ENCODE measurements around the gene PLXNB2. TPM values are rescaled to one million over a fixed set of nuclear protein-coding genes. Genes with fewer than 3 reads are reported as not detected.

PLXNB2 gene
- total RNA-seq, 1 donor from 2014 or later: 9.8 TPM

- H3K27me3 Mint-ChIP-seq (ENCODE audit: low read depth): no peaks in the 10 kb centered on the region
- no peaks in the 10 kb centered on the region for H3K4me1 Mint-ChIP-seq (ENCODE audit: low read depth)
- H3K27ac Mint-ChIP-seq: no peak overlapping the region
- H3K4me3 Mint-ChIP-seq (ENCODE audit: low read depth): no peak overlapping the region
- no peak for DNase-seq (ENCODE audit: low spot score)
- intact Hi-C loops (cut with micrococcal nuclease): no loop called here
- no peaks in the 10 kb centered on the region for H3K9me3 Mint-ChIP-seq
- no peaks in the 10 kb centered on the region for H3K36me3 Mint-ChIP-seq (ENCODE audit: low read depth)
Observed at GRCh38 chr22:50282361-50283155, 24.9 kb downstream of the PLXNB2 start.

DNA sequence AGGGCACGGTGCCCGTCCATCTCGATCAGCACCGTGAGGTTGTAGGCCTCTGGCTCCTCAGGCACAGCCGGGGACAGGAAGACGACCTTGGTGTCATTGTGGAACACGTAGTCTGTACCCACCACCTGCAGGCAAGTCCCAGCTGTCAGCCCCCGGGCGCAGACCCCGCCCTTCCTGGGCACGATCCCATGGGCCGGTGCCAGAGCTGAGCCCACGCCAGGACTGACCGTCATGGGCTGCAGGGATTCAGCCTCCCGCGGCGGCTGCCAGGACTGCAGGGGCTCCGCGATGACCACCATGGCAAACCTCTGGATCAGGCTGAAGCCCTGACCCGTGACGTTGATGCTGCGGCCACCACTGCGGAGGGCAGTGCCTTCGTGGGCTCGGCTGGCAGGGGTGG lies 25.5 kb downstream of the PLXNB2 start:
- Mint-ChIP-seq H3K27me3 (ENCODE audit: low read depth) (no peaks in the 10 kb centered on the region), H3K4me3 (ENCODE audit: low read depth) (no peak overlapping the region), H3K4me1 (ENCODE audit: low read depth) (no peaks in the 10 kb centered on the region), H3K27ac (no peak overlapping the region), H3K9me3 (no peaks in the 10 kb centered on the region), H3K36me3 (ENCODE audit: low read depth) (no peaks in the 10 kb centered on the region)
- DNase-seq (ENCODE audit: low spot score): no peak
- intact Hi-C loops (cut with micrococcal nuclease): no loop called here

- no peak for DNase-seq (ENCODE audit: low spot score)
- Mint-ChIP-seq H3K9me3 (no peaks in the 10 kb centered on the region), H3K4me1 (ENCODE audit: low read depth) (no peaks in the 10 kb centered on the region), H3K36me3 (ENCODE audit: low read depth) (no peaks in the 10 kb centered on the region), H3K27me3 (ENCODE audit: low read depth) (no peaks in the 10 kb centered on the region), H3K4me3 (ENCODE audit: low read depth) (no peak overlapping the region), H3K27ac (no peak overlapping the region)
- intact Hi-C loops (cut with micrococcal nuclease): no loop called here
Observed at GRCh38 chr22:50281384-50281760, 26.1 kb downstream of the PLXNB2 start.

DNA sequence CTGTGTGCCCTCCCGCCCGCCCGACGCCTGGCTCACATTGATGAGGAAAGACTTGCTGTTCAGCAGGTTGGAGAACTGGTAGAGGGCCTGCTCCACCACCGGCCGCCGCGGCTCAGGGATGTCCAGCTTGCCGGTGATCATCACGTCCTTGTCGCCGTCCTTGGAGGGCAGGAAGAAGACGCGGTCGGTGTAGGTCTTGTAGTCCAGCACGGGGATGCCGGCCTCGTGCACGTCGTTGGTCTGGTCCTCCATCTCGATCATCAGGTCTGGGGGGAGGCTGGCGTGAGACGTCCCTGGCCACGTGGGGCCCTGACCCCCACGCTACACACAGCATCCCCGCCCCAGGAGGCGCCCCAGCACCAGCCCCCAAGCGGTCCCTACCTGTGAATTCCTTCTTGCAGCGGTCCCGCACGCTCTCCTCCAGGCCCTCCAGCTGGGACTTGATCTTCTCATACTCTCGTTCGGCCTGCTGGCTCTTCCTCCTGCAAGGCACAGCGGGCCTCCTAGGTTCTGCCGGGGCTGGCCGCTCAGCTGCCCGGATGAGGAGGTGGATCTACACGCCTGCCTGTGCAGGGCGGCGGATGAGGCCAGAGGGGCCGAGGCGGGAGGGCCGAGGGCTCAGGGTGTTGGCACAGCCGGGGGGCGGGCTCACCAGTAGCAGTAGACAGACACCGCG lies 26.6 kb downstream of the PLXNB2 start:
- intact Hi-C loops (cut with micrococcal nuclease): no loop called here
- Mint-ChIP-seq H3K36me3 (ENCODE audit: low read depth) (no peaks in the 10 kb centered on the region), H3K27me3 (ENCODE audit: low read depth) (no peaks in the 10 kb centered on the region), H3K9me3 (no peaks in the 10 kb centered on the region), H3K4me1 (ENCODE audit: low read depth) (no peaks in the 10 kb centered on the region), H3K4me3 (ENCODE audit: low read depth) (no peak overlapping the region), H3K27ac (no peak overlapping the region)
- no peak for DNase-seq (ENCODE audit: low spot score)

DNA sequence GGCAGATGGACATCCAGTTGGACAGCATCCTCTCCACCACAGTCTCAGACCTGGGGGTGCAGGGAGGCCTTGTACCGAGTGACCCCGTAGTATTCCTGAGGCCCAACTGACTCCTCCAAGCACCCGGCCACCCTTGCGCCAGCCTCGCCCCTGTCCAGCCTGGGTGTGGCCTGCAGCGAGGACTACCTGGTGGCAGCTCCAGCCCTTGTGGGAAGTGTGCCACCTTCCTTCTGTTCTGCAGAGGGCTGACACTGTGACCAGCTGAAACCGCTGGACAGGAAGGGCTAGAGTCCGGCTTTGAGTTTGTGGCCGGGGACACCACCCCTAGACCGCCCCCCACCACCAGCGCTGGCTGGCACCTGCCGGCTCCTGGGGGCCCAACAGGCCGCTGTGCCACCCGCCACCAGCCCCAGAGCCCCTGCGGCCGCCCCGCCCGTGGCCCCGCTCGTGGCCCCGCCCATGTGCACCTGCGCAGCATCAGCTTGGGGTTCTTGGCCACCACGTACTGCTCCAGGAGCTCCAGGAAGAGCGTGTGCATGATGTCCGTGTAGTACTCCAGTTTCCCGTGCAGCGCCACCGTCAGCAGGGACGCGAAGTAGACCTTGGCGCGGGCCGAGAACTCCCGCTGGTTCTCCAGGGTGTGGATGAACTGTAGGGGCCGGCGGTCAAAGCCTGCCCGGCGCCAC lies 27.3 kb downstream of the PLXNB2 start:
- Mint-ChIP-seq H3K27ac (no peak overlapping the region), H3K36me3 (ENCODE audit: low read depth) (no peaks in the 10 kb centered on the region), H3K9me3 (no peaks in the 10 kb centered on the region), H3K27me3 (ENCODE audit: low read depth) (no peaks in the 10 kb centered on the region), H3K4me1 (ENCODE audit: low read depth) (no peaks in the 10 kb centered on the region), H3K4me3 (ENCODE audit: low read depth) (no peak overlapping the region)
- intact Hi-C loops (cut with micrococcal nuclease): no loop called here
- no peak for DNase-seq (ENCODE audit: low spot score)

- Mint-ChIP-seq H3K4me3 (ENCODE audit: low read depth) (no peak overlapping the region), H3K27ac (no peak overlapping the region), H3K4me1 (ENCODE audit: low read depth) (no peaks in the 10 kb centered on the region), H3K9me3 (no peaks in the 10 kb centered on the region), H3K27me3 (ENCODE audit: low read depth) (peaks cover under 1% of the 10 kb centered on the region), H3K36me3 (ENCODE audit: low read depth) (no peaks in the 10 kb centered on the region)
- intact Hi-C loops (cut with micrococcal nuclease): no loop called here
- DNase-seq (ENCODE audit: low spot score): no peak
Observed at GRCh38 chr22:50278956-50279619, 28.4 kb downstream of the PLXNB2 start.

GRCh38 chr22:50278461-50278860 lies 29.0 kb downstream of the PLXNB2 start:
- DNase-seq (ENCODE audit: low spot score): no peak
- intact Hi-C loops (cut with micrococcal nuclease): no loop called here
- Mint-ChIP-seq H3K4me1 (ENCODE audit: low read depth) (no peaks in the 10 kb centered on the region), H3K4me3 (ENCODE audit: low read depth) (no peak overlapping the region), H3K27ac (no peak overlapping the region), H3K27me3 (ENCODE audit: low read depth) (peaks cover 4% of the 10 kb centered on the region), H3K36me3 (ENCODE audit: low read depth) (no peaks in the 10 kb centered on the region), H3K9me3 (no peaks in the 10 kb centered on the region)

DNA sequence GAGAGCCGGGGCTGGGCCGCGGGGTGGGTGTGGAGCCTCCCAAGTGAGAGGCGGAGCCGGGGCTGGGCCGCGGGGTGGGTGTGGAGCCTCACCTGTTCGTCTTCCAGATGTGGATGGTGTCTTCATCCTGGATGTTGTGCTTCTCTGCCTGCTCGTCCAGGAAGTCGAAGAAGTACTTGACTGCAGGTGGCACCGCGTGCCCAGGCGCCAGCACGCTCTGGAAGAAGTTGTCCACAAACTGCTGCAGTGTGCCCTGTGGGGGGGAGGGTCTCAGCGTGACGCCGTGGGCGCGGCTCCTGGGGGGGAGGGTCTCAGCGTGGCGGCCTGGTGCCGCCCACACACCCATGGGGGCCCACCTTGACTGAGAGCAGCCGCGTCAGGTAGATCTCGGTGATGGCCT lies 29.7 kb downstream of the PLXNB2 start:
- Mint-ChIP-seq H3K4me1 (ENCODE audit: low read depth) (no peaks in the 10 kb centered on the region), H3K27me3 (ENCODE audit: low read depth) (peaks cover 6% of the 10 kb centered on the region), H3K4me3 (ENCODE audit: low read depth) (no peak overlapping the region), H3K36me3 (ENCODE audit: low read depth) (no peaks in the 10 kb centered on the region), H3K27ac (no peak overlapping the region), H3K9me3 (no peaks in the 10 kb centered on the region)
- DNase-seq (ENCODE audit: low spot score): no peak
- intact Hi-C loops (cut with micrococcal nuclease): no loop called here

DNA sequence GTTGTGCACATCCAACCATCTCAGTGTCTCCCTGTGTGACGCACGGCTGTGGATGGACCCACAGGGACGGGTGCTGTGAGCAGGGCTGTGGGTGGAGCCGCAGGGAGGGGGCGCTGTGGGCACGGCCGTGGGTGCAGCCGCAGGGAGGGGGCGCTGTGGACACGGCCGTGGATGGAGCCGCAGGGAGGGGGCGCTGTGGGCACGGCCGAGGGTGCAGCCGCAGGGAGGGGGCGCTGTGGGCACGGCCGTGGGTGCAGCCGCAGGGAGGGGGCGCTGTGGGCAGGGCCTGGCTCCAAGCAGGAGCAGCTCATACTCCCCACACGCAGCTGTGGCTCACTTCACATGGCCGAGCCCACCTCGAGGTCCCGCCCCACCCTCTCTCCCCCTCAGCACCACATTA lies 31.3 kb downstream of the PLXNB2 start:
- Mint-ChIP-seq H3K27ac (no peak overlapping the region), H3K36me3 (ENCODE audit: low read depth) (no peaks in the 10 kb centered on the region), H3K4me3 (ENCODE audit: low read depth) (no peak overlapping the region), H3K4me1 (ENCODE audit: low read depth) (no peaks in the 10 kb centered on the region), H3K9me3 (no peaks in the 10 kb centered on the region), H3K27me3 (ENCODE audit: low read depth) (peaks cover 10% of the 10 kb centered on the region)
- intact Hi-C loops (cut with micrococcal nuclease): no loop called here
- DNase-seq (ENCODE audit: low spot score): no peak

GRCh38 chr22:50275181-50276055 lies 32.0 kb downstream of the PLXNB2 start:
- Mint-ChIP-seq H3K4me1 (ENCODE audit: low read depth) (no peaks in the 10 kb centered on the region), H3K27ac (no peak overlapping the region), H3K4me3 (ENCODE audit: low read depth) (no peak overlapping the region), H3K9me3 (no peaks in the 10 kb centered on the region), H3K27me3 (ENCODE audit: low read depth) (peaks cover 12% of the 10 kb centered on the region), H3K36me3 (ENCODE audit: low read depth) (no peaks in the 10 kb centered on the region)
- intact Hi-C loops (cut with micrococcal nuclease): no loop called here
- DNase-seq (ENCODE audit: low spot score): no peak

- intact Hi-C loops (cut with micrococcal nuclease): loop anchor here (1.0 to 5.0 kb wide), 3 partner anchors 38 to 68 kb away; partner anchors contain the start of gene DENND6B
- peaks cover 12% of the 10 kb centered on the region for H3K27me3 Mint-ChIP-seq (ENCODE audit: low read depth)
- H3K27ac Mint-ChIP-seq: no peak overlapping the region
- H3K9me3 Mint-ChIP-seq: no peaks in the 10 kb centered on the region
- H3K4me3 Mint-ChIP-seq (ENCODE audit: low read depth): no peak overlapping the region
- DNase-seq (ENCODE audit: low spot score): no peak
- no peaks in the 10 kb centered on the region for H3K36me3 Mint-ChIP-seq (ENCODE audit: low read depth)
- no peaks in the 10 kb centered on the region for H3K4me1 Mint-ChIP-seq (ENCODE audit: low read depth)
Observed at GRCh38 chr22:50274771-50275170, 32.7 kb downstream of the PLXNB2 start.

- Mint-ChIP-seq H3K36me3 (ENCODE audit: low read depth) (no peaks in the 10 kb centered on the region), H3K27me3 (ENCODE audit: low read depth) (peaks cover 12% of the 10 kb centered on the region), H3K4me3 (ENCODE audit: low read depth) (no peak overlapping the region), H3K27ac (no peak overlapping the region), H3K9me3 (no peaks in the 10 kb centered on the region), H3K4me1 (ENCODE audit: low read depth) (no peaks in the 10 kb centered on the region)
- no peak for DNase-seq (ENCODE audit: low spot score)
- intact Hi-C loops (cut with micrococcal nuclease): loop anchor here (1.0 to 5.0 kb wide), 3 partner anchors 38 to 68 kb away; partner anchors contain the start of gene DENND6B
Observed at GRCh38 chr22:50274311-50274710, 33.1 kb downstream of the PLXNB2 start.

All from activated T-helper 2 cell treated with anti-CD3 and anti-CD28 coated beads, Interferon-gamma antibody, Interleukin-2, Interleukin-4, amounts not matched to agents 10 μg/mL and 5 μg/mL and 100 μg/mL, durations not matched to agents 14 hours and 24 hours and 36 hours (primary cell).